ENCODE measurements around the gene CHRND.

DNA sequence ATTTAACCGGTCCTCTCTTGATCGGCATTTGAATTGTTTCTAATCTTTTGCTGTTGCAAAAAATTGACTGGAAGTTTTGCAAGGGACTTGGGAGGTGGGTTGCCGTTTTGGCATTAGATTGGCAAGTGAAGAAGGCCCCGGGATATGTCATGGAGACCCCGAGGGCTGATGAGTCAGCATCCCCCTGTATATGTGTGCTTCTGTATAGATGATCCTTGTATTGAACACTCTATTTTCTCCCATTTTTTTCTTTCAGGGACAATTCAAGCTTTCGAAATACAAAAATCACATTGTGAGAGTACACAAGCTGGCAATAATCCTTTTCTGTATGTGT is 54.7 kb downstream of the CHRND start:
- TF ChIP-seq EZH2 (IDR thresholded peaks at IDR 0.05; ENCODE audit: borderline replicate concordance, insufficient read depth, low read depth, low read length, poor library complexity, severe bottlenecking): no peak
- TF ChIP-seq, protein P1, sequence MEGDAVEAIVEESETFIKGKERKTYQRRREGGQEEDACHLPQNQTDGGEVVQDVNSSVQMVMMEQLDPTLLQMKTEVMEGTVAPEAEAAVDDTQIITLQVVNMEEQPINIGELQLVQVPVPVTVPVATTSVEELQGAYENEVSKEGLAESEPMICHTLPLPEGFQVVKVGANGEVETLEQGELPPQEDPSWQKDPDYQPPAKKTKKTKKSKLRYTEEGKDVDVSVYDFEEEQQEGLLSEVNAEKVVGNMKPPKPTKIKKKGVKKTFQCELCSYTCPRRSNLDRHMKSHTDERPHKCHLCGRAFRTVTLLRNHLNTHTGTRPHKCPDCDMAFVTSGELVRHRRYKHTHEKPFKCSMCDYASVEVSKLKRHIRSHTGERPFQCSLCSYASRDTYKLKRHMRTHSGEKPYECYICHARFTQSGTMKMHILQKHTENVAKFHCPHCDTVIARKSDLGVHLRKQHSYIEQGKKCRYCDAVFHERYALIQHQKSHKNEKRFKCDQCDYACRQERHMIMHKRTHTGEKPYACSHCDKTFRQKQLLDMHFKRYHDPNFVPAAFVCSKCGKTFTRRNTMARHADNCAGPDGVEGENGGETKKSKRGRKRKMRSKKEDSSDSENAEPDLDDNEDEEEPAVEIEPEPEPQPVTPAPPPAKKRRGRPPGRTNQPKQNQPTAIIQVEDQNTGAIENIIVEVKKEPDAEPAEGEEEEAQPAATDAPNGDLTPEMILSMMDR (IDR thresholded peaks at IDR 0.05): no peak
